HepG2 (cell line): ENCODE data around the gene TLK2.

Source experiments
- CTCF ChIP-seq: sonication (generic); formaldehyde crosslinking; IDR thresholded peaks from 2 replicates; pipeline ENCODE4 v1.5.0; 2020; ENCODE audit warnings: mild to moderate bottlenecking, missing genetic modification reagents, moderate library complexity
- FOXK2 ChIP-seq: fragments of 450-650 bp; IDR thresholded peaks from 2 replicates; pipeline ENCODE4 v1.6.1; 2016
- HDAC6 ChIP-seq: fragments of 200-600 bp; sonication (generic); IDR thresholded peaks from 2 replicates; pipeline ENCODE4 v1.7.0; 2017; ENCODE audit warnings: mild to moderate bottlenecking, antibody characterized with exemption, low read length, low read depth
- IKZF5 ChIP-seq: IDR thresholded peaks from 2 replicates; pipeline ENCODE4 v1.6.1; 2018; ENCODE audit warnings: missing genetic modification reagents, mild to moderate bottlenecking, missing compliant biosample characterization
- MEIS2 ChIP-seq: sonication (generic); formaldehyde crosslinking; IDR thresholded peaks from 2 replicates; pipeline ENCODE4 v1.9.0; 2021; ENCODE audit warnings: mild to moderate bottlenecking, missing genetic modification reagents
- RAD51 ChIP-seq: fragments of 450-650 bp; IDR thresholded peaks from 2 replicates; pipeline ENCODE4 v1.6.1; 2016; ENCODE audit warnings: borderline replicate concordance
- SMYD3 ChIP-seq: sonication (generic); formaldehyde crosslinking; IDR thresholded peaks from 2 replicates; pipeline ENCODE4 v1.8.1; 2023; ENCODE audit warnings: mild to moderate bottlenecking, missing genetic modification reagents
- TCF12 ChIP-seq, 2 experiments: fragments of 450-650 bp in 1 of 2; sonication (generic) in 1 of 2; formaldehyde crosslinking in 1 of 2; IDR thresholded peaks; 2 replicates each; pipeline versions ENCODE4 v1.6.1 to v1.8.0; 2017 to 2022; ENCODE audit warnings: antibody characterized with exemption in 1 of 2, mild to moderate bottlenecking in 1 of 2, missing genetic modification reagents in 1 of 2, moderate library complexity in 1 of 2
- TOE1 ChIP-seq: sonication (generic); formaldehyde crosslinking; IDR thresholded peaks from 2 replicates; pipeline ENCODE4 v1.4.0; 2020; ENCODE audit warnings: mild to moderate bottlenecking, missing genetic modification reagents
- ZNF274 ChIP-seq: sonication (generic); formaldehyde crosslinking; IDR thresholded peaks from 2 replicates; pipeline ENCODE4 v1.5.1; 2020; ENCODE audit warnings: mild to moderate bottlenecking, missing genetic modification reagents
- ZNF674 ChIP-seq: sonication (generic); formaldehyde crosslinking; IDR thresholded peaks from 2 replicates; pipeline ENCODE4 v1.5.0; 2020; ENCODE audit warnings: low read depth, mild to moderate bottlenecking, missing genetic modification reagents
- TF ChIP-seq, protein P1 (sequence below), 2 experiments: sonication (generic) in 1 of 2; formaldehyde crosslinking in 1 of 2; IDR thresholded peaks; 2 replicates each; pipeline versions ENCODE4 v1.5.1 to v1.6.1; 2011 to 2020; ENCODE audit warnings: borderline replicate concordance in 1 of 2, low read depth in 1 of 2, low read length in 1 of 2, mild to moderate bottlenecking in 1 of 2, missing genetic modification reagents in 1 of 2, moderate library complexity in 1 of 2

- TF ChIP-seq HDAC6 (no peak), CTCF (no peak), TCF12 (IDR thresholded peaks at IDR 0.05) (no peak), TCF12 (CRISPR knock-in tag; IDR thresholded peaks at IDR 0.05) (no peak), SMYD3 (CRISPR knock-in tag) (no peak), RAD51 (no peak), MEIS2 (CRISPR knock-in tag) (no peak), ZNF274 (no peak), TOE1 (no peak), IKZF5 (CRISPR knock-in tag) (no peak), ZNF674 (no peak), FOXK2 (no peak)
- TF ChIP-seq, protein P1, sequence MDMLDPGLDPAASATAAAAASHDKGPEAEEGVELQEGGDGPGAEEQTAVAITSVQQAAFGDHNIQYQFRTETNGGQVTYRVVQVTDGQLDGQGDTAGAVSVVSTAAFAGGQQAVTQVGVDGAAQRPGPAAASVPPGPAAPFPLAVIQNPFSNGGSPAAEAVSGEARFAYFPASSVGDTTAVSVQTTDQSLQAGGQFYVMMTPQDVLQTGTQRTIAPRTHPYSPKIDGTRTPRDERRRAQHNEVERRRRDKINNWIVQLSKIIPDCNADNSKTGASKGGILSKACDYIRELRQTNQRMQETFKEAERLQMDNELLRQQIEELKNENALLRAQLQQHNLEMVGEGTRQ (IDR thresholded peaks at IDR 0.05; ENCODE audit: low read depth, low read length) = no peak
- TF ChIP-seq, protein P1 (CRISPR knock-in tag; IDR thresholded peaks at IDR 0.05; ENCODE audit: borderline replicate concordance) = no peak
Observed at GRCh38 chr17:62572888-62573401, 94.3 kb downstream of the TLK2 start.
